H1 (cell line): ENCODE measurements around the gene MBP. TPM values are rescaled to one million over a fixed set of nuclear protein-coding genes. Genes with fewer than 3 reads are reported as not detected.

Experiments
- CTCF ChIA-PET: fragments of 300-600 bp; sonication (Branson Sonifier 250); formaldehyde crosslinking; loops from one replicate; lab custom pipeline; 2021; ENCODE audit not compliant: partially characterized antibody; lab: Charles Lee
- POLR2A ChIA-PET: fragments of 300-600 bp; sonication (Branson Sonifier 250); formaldehyde crosslinking; loops from one replicate; lab custom pipeline; 2021; ENCODE audit warnings: inconsistent platforms; ENCODE audit not compliant: partially characterized antibody; lab: Charles Lee
- DNase-seq, 2 experiments: peaks; one replicate each; pipeline versions ENCODE4 v3.0.0 to v3.0.0-alpha.2; 2010 to 2022; ENCODE audit warnings: low spot score in 2 of 2, low read depth in 1 of 2, mixed read lengths in 1 of 2
- FAIRE-seq: peaks from 2 replicates; lab custom pipeline; 2011; peaks lifted over from hg19 to GRCh38; lab: Jason Lieb, UNC
- H2AFZ ChIP-seq: 2 replicates; pipeline ENCODE4 v1.8.1; 2012; ENCODE audit warnings: low read length, inconsistent platforms
- H2AK5ac ChIP-seq: 2 replicates; pipeline ENCODE4 v1.6.1; 2013; ENCODE audit warnings: low read depth, low read length
- H2BK120ac ChIP-seq: replicated peaks from 2 replicates; pipeline ENCODE3; 2013; ENCODE audit warnings: low read depth, low read length, inconsistent platforms
- H2BK12ac ChIP-seq: 2 replicates; pipeline ENCODE4 v1.6.1; 2013; ENCODE audit warnings: low read depth, low read length
- H2BK15ac ChIP-seq: 2 replicates; pipeline ENCODE4 v1.6.1; 2013; ENCODE audit warnings: low read length
- H2BK20ac ChIP-seq: 2 replicates; pipeline ENCODE4 v1.6.1; 2013; ENCODE audit warnings: low read length
- H2BK5ac ChIP-seq: 2 replicates; pipeline ENCODE4 v1.6.1; 2013; ENCODE audit warnings: low read depth, low read length
- H3K14ac ChIP-seq: 2 replicates; pipeline ENCODE4 v1.6.1; 2013; ENCODE audit warnings: inconsistent platforms; ENCODE audit not compliant: insufficient read length
- H3K18ac ChIP-seq: 2 replicates; pipeline ENCODE4 v1.6.1; 2013; ENCODE audit warnings: low read length; ENCODE audit errors: extremely low read depth
- H3K23ac ChIP-seq: 2 replicates; pipeline ENCODE4 v1.6.1; 2013; ENCODE audit warnings: inconsistent platforms; ENCODE audit not compliant: insufficient read length
- H3K23me2 ChIP-seq: 2 replicates; pipeline ENCODE4 v1.6.1; 2013; ENCODE audit warnings: low read depth, low read length
- H3K27ac ChIP-seq: 2 replicates; pipeline ENCODE4 v1.6.1; 2011; ENCODE audit warnings: low read depth, low read length, inconsistent platforms
- H3K27me3 ChIP-seq, 4 experiments: replicated peaks in 1 of 4; 1 replicate in 1 of 4; 2 replicates in 3 of 4; pipeline versions ENCODE4 v1.6.1 to v1.8.1; 2011 to 2013; ENCODE audit warnings: low read length in 3 of 4, mild to moderate bottlenecking in 3 of 4, inconsistent platforms in 2 of 4, mixed read lengths in 2 of 4, moderate library complexity in 1 of 4; ENCODE audit not compliant: control insufficient read depth in 3 of 4, insufficient read depth in 3 of 4; ENCODE audit errors: extremely low read depth in 1 of 4
- H3K36me3 ChIP-seq, 4 experiments: 2 replicates each; pipeline versions ENCODE4 v1.6.1 to v1.8.1; 2011 to 2013; ENCODE audit warnings: mild to moderate bottlenecking in 4 of 4, low read length in 3 of 4, moderate library complexity in 2 of 4, control low read depth in 1 of 4, inconsistent platforms in 1 of 4; ENCODE audit not compliant: insufficient read depth in 4 of 4, control insufficient read depth in 2 of 4
- H3K4ac ChIP-seq: replicated peaks from 2 replicates; pipeline ENCODE3; 2013; ENCODE audit warnings: low read length, low read depth, mixed read lengths, inconsistent platforms; ENCODE audit not compliant: insufficient read length
- H3K4me1 ChIP-seq, 4 experiments: replicated peaks in 1 of 4; 1 replicate in 1 of 4; 2 replicates in 3 of 4; pipeline versions ENCODE4 v1.6.1 to v1.8.1; 2011 to 2013; ENCODE audit warnings: low read length in 3 of 4, inconsistent platforms in 2 of 4, mixed read lengths in 1 of 4; ENCODE audit not compliant: insufficient read depth in 4 of 4, control insufficient read depth in 3 of 4
- H3K4me2 ChIP-seq, 2 experiments: 2 replicates each; pipeline versions ENCODE4 v1.6.1 to v1.8.1; 2011 to 2013; ENCODE audit warnings: low read depth in 2 of 2, low read length in 2 of 2, control low read depth in 1 of 2, inconsistent platforms in 1 of 2, mild to moderate bottlenecking in 1 of 2; ENCODE audit not compliant: insufficient read depth in 1 of 2
- H3K4me3 ChIP-seq, 4 experiments: fragments of 200-600, 300-600 bp in 1 of 4; sonication (generic), shearing (Covaris generic), sonication (Bioruptor Twin) in 1 of 4; 2 replicates each; pipeline versions ENCODE4 v1.5.1 to v1.8.1; 2011 to 2016; ENCODE audit warnings: low read length in 4 of 4, low read depth in 3 of 4, control low read depth in 2 of 4, inconsistent platforms in 2 of 4, mild to moderate bottlenecking in 2 of 4, mixed read lengths in 1 of 4, moderate library complexity in 1 of 4; ENCODE audit not compliant: insufficient read depth in 2 of 4; ENCODE audit errors: extremely low read depth in 1 of 4
- H3K56ac ChIP-seq: replicated peaks from 2 replicates; pipeline ENCODE3; 2013; ENCODE audit warnings: low read depth, mild to moderate bottlenecking, mixed read lengths, low read length, inconsistent platforms; ENCODE audit not compliant: insufficient read length
- H3K79me1 ChIP-seq: 2 replicates; pipeline ENCODE4 v1.6.1; 2013; ENCODE audit warnings: low read depth, low read length, control low read depth
- H3K79me2 ChIP-seq, 2 experiments: 2 replicates each; pipeline versions ENCODE4 v1.6.1 to v1.8.1; 2012 to 2013; ENCODE audit warnings: low read length in 2 of 2, mild to moderate bottlenecking in 2 of 2, inconsistent platforms in 1 of 2; ENCODE audit not compliant: insufficient read depth in 2 of 2, control insufficient read depth in 1 of 2
- H3K9ac ChIP-seq, 4 experiments: replicated peaks in 1 of 4; 1 replicate in 1 of 4; 2 replicates in 3 of 4; pipeline versions ENCODE4 v1.6.1 to v1.8.1; 2011 to 2013; ENCODE audit warnings: low read depth in 3 of 4, low read length in 3 of 4, control low read depth in 2 of 4, mild to moderate bottlenecking in 2 of 4, moderate library complexity in 2 of 4, inconsistent platforms in 1 of 4; ENCODE audit errors: extremely low read depth in 1 of 4
- H3K9me3 ChIP-seq, 2 experiments: 2 replicates each; pipeline versions ENCODE4 v1.6.1 to v1.8.1; 2012 to 2013; ENCODE audit warnings: mild to moderate bottlenecking in 2 of 2, moderate library complexity in 2 of 2, control low read depth in 1 of 2, inconsistent platforms in 1 of 2, low read depth in 1 of 2, low read length in 1 of 2, mixed read lengths in 1 of 2; ENCODE audit not compliant: insufficient read depth in 2 of 2
- H4K20me1 ChIP-seq, 2 experiments: replicated peaks in 1 of 2; 2 replicates each; pipeline versions ENCODE3 to v1.8.1; 2011 to 2013; ENCODE audit warnings: inconsistent platforms in 2 of 2, low read length in 2 of 2, mild to moderate bottlenecking in 1 of 2; ENCODE audit not compliant: insufficient read depth in 2 of 2, control insufficient read depth in 1 of 2
- H4K5ac ChIP-seq: 2 replicates; pipeline ENCODE4 v1.6.1; 2013; ENCODE audit warnings: low read length, low read depth, mixed read lengths, inconsistent platforms; ENCODE audit not compliant: insufficient read length
- H4K8ac ChIP-seq: 2 replicates; pipeline ENCODE4 v1.8.0; 2013; ENCODE audit warnings: mild to moderate bottlenecking, moderate library complexity, low read length, inconsistent platforms; ENCODE audit not compliant: insufficient read depth; ENCODE audit errors: extremely low read depth
- H4K91ac ChIP-seq: replicated peaks from 2 replicates; pipeline ENCODE3; 2013; ENCODE audit warnings: low read length, mixed read lengths, inconsistent platforms; ENCODE audit not compliant: insufficient read length
- ASH2L ChIP-seq: fragments of 200-600, 300-600 bp; sonication (generic); IDR thresholded peaks from one replicate; pipeline ENCODE4 v1.7.1; 2017; ENCODE audit warnings: low read length
- BCL11A ChIP-seq, 2 experiments: IDR thresholded peaks; one replicate each; pipeline ENCODE4 v1.6.1; 2011; ENCODE audit warnings: low read depth in 2 of 2, low read length in 2 of 2, mild to moderate bottlenecking in 2 of 2
- CHD2 ChIP-seq: IDR thresholded peaks from 2 replicates; pipeline ENCODE4 v1.6.1; 2012; ENCODE audit warnings: low read length, improper control_type of control experiment
- FOSL1 ChIP-seq: IDR thresholded peaks from 2 replicates; pipeline ENCODE4 v1.6.1; 2011; ENCODE audit warnings: mild to moderate bottlenecking, low read depth, low read length, moderate library complexity; ENCODE audit not compliant: insufficient read depth
- KDM4A ChIP-seq: IDR thresholded peaks from one replicate; pipeline ENCODE4 v1.7.1; 2012; ENCODE audit warnings: low read depth, mild to moderate bottlenecking, moderate library complexity, low read length, inconsistent platforms; ENCODE audit not compliant: severe bottlenecking
- POLR2A ChIP-seq, 2 experiments: IDR thresholded peaks; 1 replicate in 1 of 2; 2 replicates in 1 of 2; pipeline ENCODE4 v1.6.1; 2011; ENCODE audit warnings: low read depth in 2 of 2, low read length in 2 of 2, mild to moderate bottlenecking in 2 of 2; ENCODE audit errors: control extremely low read depth in 1 of 2
- RAD21 ChIP-seq, 2 experiments: IDR thresholded peaks in 1 of 2; conservative IDR thresholded peaks in 1 of 2; 2 replicates each; pipeline ENCODE4 v1.6.1; 2011; ENCODE audit warnings: low read depth in 2 of 2, low read length in 2 of 2, improper control_type of control experiment in 1 of 2, inconsistent platforms in 1 of 2, mild to moderate bottlenecking in 1 of 2, moderate library complexity in 1 of 2
- RFX5 ChIP-seq: IDR thresholded peaks from 2 replicates; pipeline ENCODE4 v1.6.1; 2011; ENCODE audit warnings: low read depth, low read length, improper control_type of control experiment, borderline replicate concordance
- RXRA ChIP-seq: IDR thresholded peaks from 2 replicates; pipeline ENCODE4 v1.6.1; 2011; ENCODE audit warnings: low read depth, mild to moderate bottlenecking, low read length, moderate library complexity; ENCODE audit not compliant: insufficient read depth
- SAP30 ChIP-seq: fragments of 300-600 bp; sonication (generic); IDR thresholded peaks from 2 replicates; pipeline ENCODE4 v1.7.1; 2012; ENCODE audit warnings: low read length, moderate library complexity, mild to moderate bottlenecking, inconsistent platforms; ENCODE audit not compliant: insufficient read depth, insufficient replicate concordance
- SIRT6 ChIP-seq: IDR thresholded peaks from one replicate; pipeline ENCODE4 v1.7.1; 2012; ENCODE audit warnings: low read length, inconsistent platforms
- SP2 ChIP-seq: IDR thresholded peaks from 2 replicates; pipeline ENCODE4 v1.6.1; 2012; ENCODE audit warnings: mild to moderate bottlenecking, low read length, inconsistent platforms
- SRF ChIP-seq: IDR thresholded peaks from 2 replicates; pipeline ENCODE4 v1.6.1; 2011; ENCODE audit warnings: mild to moderate bottlenecking, low read depth, low read length, moderate library complexity
- TEAD4 ChIP-seq: IDR thresholded peaks from 2 replicates; pipeline ENCODE4 v1.6.1; 2012; ENCODE audit warnings: low read depth, low read length, inconsistent platforms, mixed read lengths
- WGBS, 2 experiments: shearing (Covaris generic) in 1 of 2; methylation state at CpG; one replicate each; pipeline versions ENCODE4 v1.1.6 to v1.1.7; 2013 to 2015; ENCODE audit warnings: low lambda C conversion rate in 2 of 2, mixed read lengths in 2 of 2, inconsistent platforms in 1 of 2, low coverage in 1 of 2, missing lambda C conversion rate in 1 of 2; ENCODE audit not compliant: insufficient replicate concordance in 2 of 2, insufficient coverage in 1 of 2, insufficient read length in 1 of 2; ENCODE audit errors: extremely low coverage in 1 of 2, missing lambda C conversion rate in 1 of 2; 5-methylcytosine and 5-hydroxymethylcytosine counted together
- polyA plus RNA-seq, 7 experiments: library from polyadenylated mRNA; depleted of rRNA in 3 of 7; stranded (reverse) in 5 of 7; unstranded in 2 of 7; fragments of >200 nt in 5 of 7; fragments of 200-250 nt in 2 of 7; gene quantifications; 1 replicate in 5 of 7; 2 replicates in 1 of 7; 4 replicates in 1 of 7; pipeline versions ENCODE4 v1.2.1 to v1.2.3, GENCODE V29; 2011 to 2013; ENCODE audit warnings: missing spikeins in 2 of 7, mixed read lengths in 2 of 7
- total RNA-seq: library from RNA; stranded (reverse); fragmentation: NEBNext Ultra II Directional; extraction: Animal tissue kit (Norgen Biotek cat#: 25700); gene quantifications from 2 replicates; pipeline ENCODE4 v1.2.1, GENCODE V29; 2021
- TF ChIP-seq, protein P1 (sequence below): IDR thresholded peaks from 2 replicates; pipeline ENCODE4 v1.6.1; 2012; ENCODE audit warnings: inconsistent platforms

The MBP gene
- total and polyA plus RNA-seq, 2 of the 8 experiments (the other 6 are each of a cell fraction or from before 2014, with no cell fraction given) = 7.7 to 19.2 TPM

DNA sequence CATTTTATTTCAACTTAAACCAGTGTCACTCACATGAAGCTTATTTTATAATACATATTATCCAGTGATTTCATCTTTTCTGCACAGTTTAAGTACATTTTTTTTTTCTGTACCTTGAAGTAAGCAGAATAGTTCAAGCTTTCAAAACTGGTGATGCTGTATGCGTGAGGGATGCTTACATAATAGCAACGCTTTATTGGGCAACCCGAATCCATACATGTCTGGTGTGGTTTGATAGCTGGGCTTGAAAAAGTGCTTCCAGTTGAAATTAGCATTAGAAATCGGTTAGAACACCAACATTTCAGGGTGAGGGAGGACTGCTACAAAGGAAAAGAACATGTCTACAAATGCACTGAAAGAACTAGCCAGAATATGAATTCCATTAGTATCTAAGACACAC lies 117.4 kb downstream of the MBP start:
- POLR2A ChIA-PET = no interaction called here
- no peak for FAIRE-seq
- no peak overlapping the region for H3K27ac ChIP-seq
- TF ChIP-seq ASH2L = no peak
- TF ChIP-seq, protein P1, sequence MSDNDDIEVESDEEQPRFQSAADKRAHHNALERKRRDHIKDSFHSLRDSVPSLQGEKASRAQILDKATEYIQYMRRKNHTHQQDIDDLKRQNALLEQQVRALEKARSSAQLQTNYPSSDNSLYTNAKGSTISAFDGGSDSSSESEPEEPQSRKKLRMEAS = no peak
- TF ChIP-seq SRF = no peak
- TF ChIP-seq CHD2 = no peak
- no peak for TF ChIP-seq SIRT6
- TF ChIP-seq KDM4A = no peak
- TF ChIP-seq SAP30 = no peak
- TF ChIP-seq RAD21 (IDR thresholded peaks at IDR 0.05 in 1 of 2, conservative IDR thresholded peaks at IDR 0.05 in 1 of 2; ENCODE audit: low read depth in 2 of 2, low read length in 2 of 2) = no peak
- no peak for TF ChIP-seq BCL11A (IDR thresholded peaks at IDR 0.05; ENCODE audit: low read depth in 2 of 2, low read length in 2 of 2)
- TF ChIP-seq TEAD4 = no peak
- TF ChIP-seq RFX5 = no peak
- TF ChIP-seq RXRA = no peak
- no peak for TF ChIP-seq SP2
- no peak for TF ChIP-seq FOSL1
- no peak for TF ChIP-seq POLR2A (IDR thresholded peaks at IDR 0.05; ENCODE audit: control extremely low read depth in 1 of 2, low read depth in 2 of 2, low read length in 2 of 2)

More for the DNA sequence above, 117.4 kb downstream of the MBP start:
- no peak overlapping the region for H3K56ac ChIP-seq
- H4K8ac ChIP-seq = no peak overlapping the region
- H4K91ac ChIP-seq = no peak overlapping the region
- no peak overlapping the region for H2BK15ac ChIP-seq
- H3K18ac ChIP-seq = no peak overlapping the region
- no peaks in the 10 kb centered on the region for H3K9me3 ChIP-seq
- DNase-seq = no peak
- H3K23ac ChIP-seq = no peak overlapping the region
- H2BK12ac ChIP-seq = no peak overlapping the region
- no peak overlapping the region for H4K5ac ChIP-seq
- H3K79me2 ChIP-seq = no peaks in the 10 kb centered on the region
- H2BK20ac ChIP-seq = no peak overlapping the region
- peaks cover 11% of the 10 kb centered on the region; the same call in 1 of the 2 replicates for H3K23me2 ChIP-seq
- no peak overlapping the region for H3K9ac ChIP-seq
- no peaks in the 10 kb centered on the region for H3K36me3 ChIP-seq
- H3K14ac ChIP-seq = no peak overlapping the region
- no peak overlapping the region for H2AK5ac ChIP-seq
- H2BK5ac ChIP-seq = no peak overlapping the region
- no peak overlapping the region for H3K4ac ChIP-seq
- no peaks in the 10 kb centered on the region; the same call in 1 of the 2 replicates for H3K79me1 ChIP-seq
- no peak overlapping the region for H2AFZ ChIP-seq
- H4K20me1 ChIP-seq = peaks cover 0 to 1% of the 10 kb centered on the region in 2 experiments
- CTCF ChIA-PET = interaction anchor here (1.2 to 7.5 kb wide), 2 partner anchors 8 to 15 kb away, joined by 3 to 33 read pairs; no protein-coding TSS in a partner anchor
- H3K27me3 ChIP-seq = no peaks in the 10 kb centered on the region; a peak in 1 of 7 replicates
- H3K4me2 ChIP-seq = no peak overlapping the region
- 91% methylated on average over 4 of the region's 4 CpGs; no CpG with 5 or more reads in 1 of the 2 experiments for WGBS, 2 experiments
- no peak overlapping the region for H3K4me3 ChIP-seq
- H3K4me1 ChIP-seq = peaks cover 0 to 4% (median 3%) of the 10 kb centered on the region in 4 experiments; a peak in 2 of 7 replicates
- no peak overlapping the region for H2BK120ac ChIP-seq
